Measurements from ENCODE around the gene RAB6B. TPM values are rescaled to one million over a fixed set of nuclear protein-coding genes. Genes with fewer than 3 reads are reported as not detected.

RAB6B gene
- total RNA-seq (2021; ENCODE audit: unreplicated experiment) (14.1 TPM), Bru-seq, nascent RNA (percentile 40 among the genes with signal in this experiment), BruChase-seq, experiment 1, labeled RNA remaining after a 6-hour chase (percentile 45 among the genes with signal in this experiment), BruChase-seq, experiment 2, labeled RNA remaining after a 2-hour chase (percentile 45 among the genes with signal in this experiment)
- polyA plus RNA-seq (2012): 12.2 and 14.9 TPM in 2 replicates
- long read RNA-seq, full-length matches to known transcripts: 2 of 3 reads
- long read RNA-seq, partial matches to known transcripts: 0 of 3 reads
- long read RNA-seq, other reads (novel, unspliced or antisense): 1 of 3 reads

DNA sequence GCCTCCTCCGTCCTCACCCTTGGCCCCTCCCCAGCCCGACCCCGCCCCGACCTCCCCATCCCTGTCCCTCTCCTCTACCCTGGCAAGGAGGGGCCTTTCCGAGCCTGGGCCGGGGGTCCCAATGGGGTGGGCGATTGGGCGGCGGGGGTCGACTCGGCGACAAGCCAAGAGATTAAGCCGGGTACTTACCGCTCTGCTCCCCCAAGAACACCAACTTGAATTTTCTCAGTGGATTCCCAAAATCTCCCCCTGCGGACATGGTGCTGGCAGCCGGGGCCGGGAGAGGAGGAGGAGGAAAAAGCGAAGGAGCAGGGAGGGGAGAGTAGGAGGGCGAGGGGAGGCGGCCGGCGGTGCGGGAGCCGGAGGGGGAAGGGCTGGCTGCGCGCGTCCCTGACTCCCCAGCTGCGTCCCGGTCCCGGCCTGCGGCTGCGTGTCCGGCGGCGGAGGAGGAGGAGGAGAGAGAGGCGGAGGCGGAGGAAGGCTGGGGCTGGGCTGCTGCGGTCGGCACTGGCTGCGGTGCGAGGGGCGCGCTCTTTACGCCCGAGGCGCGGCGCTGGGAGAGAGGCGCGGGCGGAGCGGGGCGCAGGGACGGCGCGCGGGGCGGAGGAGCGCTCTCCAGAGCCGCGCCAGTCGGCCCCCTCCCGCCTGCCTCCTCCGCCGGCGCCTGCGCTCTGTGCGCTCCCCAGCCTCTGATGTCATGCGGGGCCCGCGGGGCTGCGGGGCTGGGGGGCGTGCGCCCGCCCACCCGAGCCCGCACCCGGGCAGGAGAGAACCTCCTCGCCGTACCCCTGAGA lies at the start of gene RAB6B:
RAB6B (minus strand) TSS at position 675 of the 794 bp plus-strand sequence; CDS start at position 259, 416 bp downstream.
- Histone ChIP-seq H3K36me3 (ENCODE audit: control insufficient read depth in 1 of 2, insufficient read depth in 2 of 2, low read length in 2 of 2) (no peaks in the 10 kb centered on the region), H3K79me2 (ENCODE audit: insufficient read depth, low read length) (no peaks in the 10 kb centered on the region), H3K4me1 (ENCODE audit: control insufficient read depth in 1 of 2, insufficient read depth in 2 of 2, low read length in 2 of 2) (peaks cover 6 to 10% of the 10 kb centered on the region in 2 experiments; a peak in 3 of 4 replicates), H3K9ac (ENCODE audit: low read length) (peak within 1 kb of the TSS; percentile 44), H4K20me1 (ENCODE audit: insufficient read depth) (no peaks in the 10 kb centered on the region), H3K27me3 (ENCODE audit: insufficient read depth, low read length) (no peaks in the 10 kb centered on the region), H3K27ac (ENCODE audit: low read depth, low read length) (peak within 1 kb of the TSS; percentile 26; the same call in 1 of the 2 replicates), H3K9me3 (ENCODE audit: control insufficient read depth in 1 of 2, insufficient read depth in 1 of 2, low read depth in 1 of 2, low read length in 2 of 2) (no peaks in the 10 kb centered on the region), H3K4me3 (replicated peaks in 1 of 2; ENCODE audit: low read depth in 1 of 2, low read length in 2 of 2) (peak within 1 kb of the TSS; percentile 71 to 84), H3K9me2 (ENCODE audit: insufficient read depth) (no peaks in the 10 kb centered on the region), H2AFZ (ENCODE audit: low read depth, low read length, poor library complexity, severe bottlenecking) (peak within 1 kb of the TSS; percentile 96), H3K4me2 (ENCODE audit: low read length) (peak within 1 kb of the TSS; percentile 97)
- no TSS peak for BruUV-seq (replicated peaks)
- intact Hi-C loops (cut with micrococcal nuclease): no loop called here
- CTCF ChIA-PET: no interaction called here
- ATAC-seq: peak; percentile 94
- RAD21 ChIA-PET (ENCODE audit: low non-redundant PET in 1 of 2, low total read pairs in 2 of 2, uncharacterized antibody in 2 of 2, unreplicated experiment in 2 of 2): no interaction called here
- POLR2A ChIA-PET: no interaction called here
- TF ChIP-seq, protein P1, sequence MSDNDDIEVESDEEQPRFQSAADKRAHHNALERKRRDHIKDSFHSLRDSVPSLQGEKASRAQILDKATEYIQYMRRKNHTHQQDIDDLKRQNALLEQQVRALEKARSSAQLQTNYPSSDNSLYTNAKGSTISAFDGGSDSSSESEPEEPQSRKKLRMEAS (IDR thresholded peaks at IDR 0.05): peak; percentile 42; the same call in 1 of the 2 replicates
- TF ChIP-seq YY1 (IDR thresholded peaks at IDR 0.05; ENCODE audit: extremely low read depth, insufficient replicate concordance, low read depth, low read length) (no peak), EGR1 (IDR thresholded peaks at IDR 0.05; ENCODE audit: low read depth) (peak; percentile 32; the same call in 1 of the 2 replicates), POLR2AphosphoS5 (IDR thresholded peaks at IDR 0.05; ENCODE audit: low read depth, low read length) (peak; percentile 41; the same call in 1 of the 2 replicates), ZNF274 (IDR thresholded peaks at IDR 0.05; ENCODE audit: low read depth, low read length) (no peak)
- no peak for DNase-seq (ENCODE audit: low read depth, low spot score)

Data from HCT116 (cell line).